D341Med (cell line): Measurements from ENCODE around the gene CA11.
"Not testable (repeated sequence)": the region's sequence is repeated elsewhere in the genome, so short reads cannot be mapped to it uniquely, and the experiment has no call there.

Experiments used
- DNase-seq: peaks from one replicate; pipeline ENCODE4 v3.0.0; 2012; ENCODE audit warnings: low spot score

Gene CA11

DNA sequence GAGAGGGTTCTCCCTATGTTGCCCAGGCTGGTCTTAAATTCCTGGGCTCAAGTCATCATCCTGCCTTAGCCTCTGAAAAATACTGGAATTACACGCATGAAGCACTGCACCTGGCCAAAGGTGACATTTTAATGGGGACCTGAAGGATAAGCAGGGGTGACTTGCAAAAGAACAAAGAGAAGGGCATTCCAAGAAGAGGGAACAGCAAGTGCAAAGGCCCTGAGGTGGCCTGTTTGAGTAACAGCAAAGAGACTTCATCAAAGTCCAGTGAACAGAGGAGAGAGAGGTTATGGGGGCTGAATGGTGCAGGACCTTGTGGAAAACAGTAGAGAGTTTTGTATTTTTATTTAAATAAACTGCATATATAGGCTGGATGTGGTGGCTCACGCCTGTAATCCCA, 4.1 kb downstream of the CA11 start:
- no peak for DNase-seq

DNA sequence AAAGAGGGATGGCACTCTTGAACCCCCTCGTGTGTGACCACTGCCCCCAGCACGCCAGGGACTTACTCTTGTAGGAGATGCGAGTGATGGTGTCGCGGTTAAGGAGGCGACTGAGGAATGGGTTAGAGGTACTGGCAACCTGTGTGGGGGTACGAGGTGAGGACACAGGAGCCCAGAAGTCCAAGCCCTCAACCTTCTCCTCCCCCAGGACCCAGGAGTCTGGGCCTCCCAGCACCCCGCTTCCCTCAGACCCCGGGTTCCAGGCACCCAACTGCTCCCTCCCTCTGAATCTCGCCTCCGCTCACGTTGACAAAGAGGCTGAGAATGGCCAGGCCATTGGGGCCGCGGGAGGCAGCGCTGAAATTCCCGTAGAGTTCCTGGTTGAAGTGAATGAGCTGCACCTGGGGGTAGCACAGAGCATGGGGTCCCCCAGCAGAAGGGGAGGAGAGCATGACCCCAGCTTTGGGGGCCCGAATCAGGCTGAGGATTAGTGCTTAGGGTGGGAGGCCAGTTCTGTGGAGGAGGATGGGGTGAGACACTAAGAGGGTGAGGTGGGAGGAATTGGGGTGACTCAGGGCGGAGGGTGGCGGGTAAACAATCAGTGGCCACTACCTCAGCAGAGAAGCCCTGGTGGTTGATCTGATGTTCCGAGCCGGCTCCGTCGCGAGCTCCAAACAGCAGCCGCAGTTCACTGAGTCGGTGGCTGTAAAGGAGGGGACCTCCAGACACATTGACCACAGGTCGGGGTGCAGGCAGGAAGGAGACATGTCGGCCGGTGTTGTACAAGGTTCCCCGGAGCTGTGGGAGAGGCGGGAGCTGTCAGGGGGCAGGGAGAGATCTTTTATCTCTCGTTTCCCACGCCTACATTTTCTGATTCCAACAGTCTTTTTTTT, 6.3 kb downstream of the CA11 start:
- no peak for DNase-seq

DNA sequence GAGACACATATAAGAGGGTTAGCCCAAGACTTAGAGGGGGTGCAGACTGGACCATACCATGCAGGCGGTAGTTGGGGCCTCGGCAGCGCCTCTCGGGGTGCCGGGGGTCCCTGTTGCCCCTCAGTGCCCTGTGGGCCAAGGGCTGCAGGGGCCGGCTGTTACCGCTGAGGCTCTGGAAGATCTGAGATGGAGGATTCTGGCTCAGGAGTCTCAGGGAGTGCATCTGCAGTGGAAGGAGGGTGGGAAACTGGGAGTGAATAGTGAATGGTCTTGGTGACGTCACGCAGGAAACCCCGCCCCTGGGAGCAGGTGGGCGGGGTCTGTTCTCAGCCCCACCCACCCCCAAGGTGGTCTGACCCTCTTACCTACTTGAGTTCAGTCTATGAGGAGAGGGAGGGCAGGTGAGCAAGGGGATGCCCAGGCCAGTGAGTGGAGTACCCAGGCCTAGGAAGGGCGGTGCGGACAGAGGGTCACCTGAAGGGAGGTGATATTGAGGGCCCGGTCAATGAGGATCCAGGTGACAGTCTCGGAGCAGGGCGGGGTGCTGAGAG, 7.1 kb downstream of the CA11 start:
- no peak for DNase-seq

DNA sequence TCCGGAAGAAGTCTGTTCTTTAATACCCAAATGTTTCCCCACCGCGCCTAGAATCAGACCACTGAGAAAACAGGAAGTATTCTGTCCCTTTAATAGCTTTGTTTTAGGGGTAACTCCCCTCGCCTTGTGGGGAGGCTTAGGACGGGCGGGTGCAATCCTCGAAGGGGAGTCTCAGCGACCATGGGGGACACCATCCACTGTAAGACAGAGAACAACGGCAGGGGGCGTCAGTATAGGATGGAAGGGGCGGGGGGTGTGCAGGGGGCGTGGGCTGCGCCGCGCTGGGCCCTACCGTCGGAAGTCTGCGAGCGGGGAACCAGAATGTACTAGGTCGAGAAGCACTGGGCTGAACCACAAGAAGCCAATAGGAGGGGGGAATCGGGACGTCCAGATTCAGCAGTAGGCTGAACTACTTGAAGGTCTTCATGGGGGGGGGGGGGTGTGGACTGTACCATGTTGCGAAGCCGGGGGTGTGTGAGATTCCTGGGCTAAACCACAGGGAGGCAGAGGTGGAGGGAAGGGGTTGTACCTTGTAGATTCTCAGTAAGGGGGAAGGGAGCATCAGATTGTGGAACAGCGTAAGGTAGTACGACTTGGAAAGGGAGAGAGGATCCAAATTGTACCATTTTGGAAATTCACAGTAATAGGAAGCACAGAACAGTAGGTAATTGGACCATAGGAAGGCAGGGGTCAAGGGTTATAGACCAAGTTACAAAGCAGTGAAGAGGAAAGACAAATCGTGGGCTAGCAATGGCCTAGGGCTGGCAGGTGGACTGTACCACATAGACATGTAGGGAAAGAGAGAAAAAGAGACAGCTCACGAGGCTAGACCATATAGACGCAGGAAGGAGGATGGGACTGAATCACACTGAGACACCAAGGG, 7.8 kb downstream of the CA11 start:
- DNase-seq: peak; percentile 83

DNA sequence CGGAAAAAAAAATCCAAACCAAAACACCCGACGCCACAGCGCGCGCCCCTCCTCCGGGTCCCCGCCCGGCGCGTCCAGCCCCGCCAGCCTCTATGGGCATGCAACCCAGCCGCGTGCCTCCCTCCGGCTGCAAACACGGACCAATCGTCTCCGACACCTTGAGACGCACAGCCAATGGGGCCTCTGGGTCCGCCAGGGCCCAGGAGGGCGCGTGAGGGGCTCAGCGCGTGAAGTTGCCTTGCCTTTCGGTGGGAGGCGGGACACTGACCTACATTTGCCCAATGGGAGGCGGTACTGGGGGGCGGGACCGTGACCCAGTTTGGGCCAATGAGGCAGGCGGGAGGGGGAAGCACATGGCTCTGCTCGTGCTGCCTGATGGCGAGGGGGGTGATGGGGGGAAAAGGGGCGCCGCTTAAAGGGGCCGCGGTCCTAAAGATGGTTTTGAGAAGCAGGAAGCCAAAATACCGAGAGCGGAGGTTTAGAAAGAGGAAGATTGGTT, 8.5 kb downstream of the CA11 start:
- DNase-seq: peak; percentile 91

DNA sequence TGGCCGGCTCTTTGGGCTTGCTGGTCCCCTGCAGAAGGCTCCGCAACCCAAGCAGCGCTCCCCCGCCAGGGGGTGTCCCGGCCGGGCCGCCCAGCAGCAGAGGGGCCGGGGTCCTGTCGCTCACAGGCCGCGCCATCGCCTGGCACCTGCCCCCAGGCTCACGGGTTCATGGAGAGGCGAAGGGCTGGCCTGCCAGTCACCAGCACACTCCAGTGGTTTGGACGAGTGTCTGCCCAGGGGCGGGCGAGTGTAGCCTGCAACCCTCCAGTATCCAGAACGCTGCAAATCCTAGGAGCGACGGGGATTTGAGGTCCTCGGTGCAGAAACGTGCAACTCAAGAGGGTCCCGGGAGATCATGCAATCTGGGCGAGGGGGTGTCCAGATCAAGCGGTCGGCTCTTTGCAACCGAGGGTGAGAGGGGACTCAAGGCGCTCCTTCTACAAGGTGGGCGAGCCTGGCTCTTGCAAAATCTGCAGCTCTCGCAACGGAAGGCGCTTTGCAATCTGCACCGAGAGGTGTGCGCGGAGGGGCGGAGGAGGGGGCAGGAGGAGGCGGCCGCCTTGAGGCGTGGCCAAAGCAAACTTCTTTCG, 9.0 kb downstream of the CA11 start, which contains the start of gene DBP:
TSS of gene DBP (minus strand) at position 521 of the 590 bp plus-strand sequence. CDS start at position 136, 385 bp downstream.
- DNase-seq: peak; percentile 42

DNA sequence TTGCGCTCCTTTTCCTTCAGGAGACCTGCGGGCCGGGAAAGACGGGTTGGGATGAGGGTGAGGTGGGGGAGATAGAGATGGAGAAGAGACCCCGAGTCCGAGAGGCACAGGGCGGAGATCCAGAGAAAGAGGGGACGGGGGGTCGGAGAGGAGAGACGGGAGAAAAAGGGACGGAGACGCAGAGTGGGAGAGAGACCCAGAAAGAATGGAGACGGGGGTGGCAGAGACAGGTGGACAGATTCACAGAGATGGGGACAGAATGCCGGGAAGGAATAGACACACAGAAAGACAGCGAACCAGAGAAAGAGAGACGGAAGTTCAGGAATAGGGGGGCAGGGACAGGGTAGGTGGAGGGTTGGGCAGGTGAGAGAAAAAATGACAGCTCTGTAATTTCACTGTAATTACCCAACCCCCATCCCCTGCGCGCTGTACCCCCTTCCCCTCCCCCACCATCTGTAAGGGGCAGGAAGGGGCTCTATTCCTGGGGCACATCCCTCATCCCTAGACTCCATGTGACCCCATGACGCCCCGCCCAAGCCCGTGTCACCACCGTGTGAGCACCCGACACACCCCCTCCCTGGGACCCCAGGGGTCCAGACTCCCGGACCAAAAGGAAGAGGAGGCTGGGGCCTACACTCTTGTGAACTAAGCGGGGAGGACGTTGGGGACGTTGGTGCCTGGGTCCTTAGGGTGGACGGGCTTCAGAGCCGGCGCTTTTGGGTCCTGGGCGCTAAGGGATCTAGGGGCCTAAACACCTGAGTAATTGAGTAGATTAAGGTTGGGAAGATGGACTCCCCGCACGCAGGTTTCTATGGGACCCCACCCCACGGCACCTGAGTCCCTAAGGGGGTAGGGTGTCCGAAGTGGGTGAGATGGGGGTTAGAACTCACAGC, 9.8 kb downstream of the CA11 start:
- DNase-seq: peak; percentile 48

DNA sequence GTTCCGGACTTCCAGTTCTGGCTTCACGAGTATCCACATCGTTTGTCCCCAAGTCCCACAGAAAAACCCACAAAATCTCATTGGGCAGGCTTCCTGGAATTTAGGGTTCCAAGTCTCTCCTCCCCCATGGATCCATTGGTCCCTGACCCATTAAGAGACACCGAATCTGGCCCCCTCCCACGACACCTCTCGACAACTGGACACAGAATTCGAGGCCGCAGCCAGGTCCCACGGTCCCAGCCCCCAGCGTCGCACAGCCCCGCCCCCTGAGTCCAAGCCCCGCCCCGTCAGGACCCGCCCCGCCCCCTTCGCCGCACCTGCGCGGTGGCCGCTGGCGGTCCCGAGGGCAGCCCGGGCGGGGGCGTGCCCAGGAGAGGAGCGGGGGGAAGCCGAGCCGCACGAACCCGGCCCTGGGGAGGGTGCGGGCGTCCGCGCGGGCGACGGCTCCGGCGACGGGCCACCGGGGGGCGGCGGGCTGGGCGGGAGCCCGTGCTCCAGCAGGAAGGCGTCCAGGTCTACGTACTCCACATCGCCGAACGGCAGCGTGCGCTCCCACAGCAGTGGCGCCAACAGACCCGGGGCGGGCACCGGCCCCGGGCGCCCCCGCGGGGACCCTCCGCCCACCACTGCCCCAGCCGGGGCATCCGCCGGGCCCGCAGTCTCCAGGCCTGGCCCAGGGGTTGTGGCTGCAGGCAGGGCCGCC, 10.6 kb downstream of the CA11 start:
- peak; percentile 88 for DNase-seq

DNA sequence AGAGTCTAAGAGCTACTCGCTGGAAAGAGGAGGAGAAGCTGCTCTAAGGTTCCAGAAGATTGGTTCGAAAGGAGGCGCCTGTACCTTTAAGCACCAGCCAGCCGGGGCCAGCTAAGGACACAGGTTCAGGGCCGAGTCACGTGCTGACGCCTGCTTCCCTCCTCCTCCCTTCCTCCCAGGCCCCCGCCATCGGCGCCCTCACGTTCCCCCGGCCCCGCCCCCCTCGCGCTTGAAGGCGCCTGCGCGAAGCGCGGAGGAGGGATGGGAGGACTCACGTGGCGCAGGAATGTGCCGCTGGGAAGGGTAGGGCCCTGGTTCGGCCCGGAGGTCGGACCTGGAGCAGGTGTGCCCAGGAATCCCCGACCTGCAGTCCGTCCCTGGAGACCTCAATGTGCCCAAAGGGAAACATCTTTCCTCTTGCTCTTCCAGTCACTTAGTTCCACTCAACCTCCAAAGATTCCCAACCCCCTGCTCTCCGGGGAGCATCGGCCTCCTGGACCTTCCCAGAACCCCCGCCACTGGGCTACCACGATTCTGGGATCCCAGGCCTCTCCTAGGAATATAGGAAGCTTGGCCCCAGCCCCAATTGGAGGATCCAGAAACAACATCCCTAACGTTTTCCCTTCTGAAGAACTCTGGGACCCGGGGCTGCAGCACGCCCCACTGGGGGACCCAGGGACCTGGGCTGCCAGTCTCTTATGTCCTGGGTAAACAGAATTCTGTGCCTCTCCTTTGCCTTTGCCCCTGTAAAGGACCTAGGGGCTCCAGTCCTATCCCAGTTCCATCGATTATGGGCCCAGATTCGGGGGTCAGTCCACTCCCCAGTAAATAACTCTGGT, 11.3 kb downstream of the CA11 start:
- peak; percentile 89 for DNase-seq

DNA sequence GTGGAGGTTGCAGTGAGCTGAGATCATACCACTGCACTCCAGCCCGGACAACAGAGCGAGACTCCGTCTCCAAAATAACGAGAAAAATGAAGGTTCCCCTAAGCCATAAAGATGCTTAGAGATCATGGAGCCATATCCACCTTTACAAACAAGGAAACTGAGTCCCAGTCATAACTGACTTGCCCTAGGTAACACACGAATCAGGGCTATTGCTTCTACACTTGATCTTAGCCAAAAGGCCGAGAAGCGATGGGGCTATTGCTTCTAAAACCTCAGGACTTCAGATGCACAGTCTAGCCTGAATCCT, 12.0 kb downstream of the CA11 start:
- DNase-seq: no peak

DNA sequence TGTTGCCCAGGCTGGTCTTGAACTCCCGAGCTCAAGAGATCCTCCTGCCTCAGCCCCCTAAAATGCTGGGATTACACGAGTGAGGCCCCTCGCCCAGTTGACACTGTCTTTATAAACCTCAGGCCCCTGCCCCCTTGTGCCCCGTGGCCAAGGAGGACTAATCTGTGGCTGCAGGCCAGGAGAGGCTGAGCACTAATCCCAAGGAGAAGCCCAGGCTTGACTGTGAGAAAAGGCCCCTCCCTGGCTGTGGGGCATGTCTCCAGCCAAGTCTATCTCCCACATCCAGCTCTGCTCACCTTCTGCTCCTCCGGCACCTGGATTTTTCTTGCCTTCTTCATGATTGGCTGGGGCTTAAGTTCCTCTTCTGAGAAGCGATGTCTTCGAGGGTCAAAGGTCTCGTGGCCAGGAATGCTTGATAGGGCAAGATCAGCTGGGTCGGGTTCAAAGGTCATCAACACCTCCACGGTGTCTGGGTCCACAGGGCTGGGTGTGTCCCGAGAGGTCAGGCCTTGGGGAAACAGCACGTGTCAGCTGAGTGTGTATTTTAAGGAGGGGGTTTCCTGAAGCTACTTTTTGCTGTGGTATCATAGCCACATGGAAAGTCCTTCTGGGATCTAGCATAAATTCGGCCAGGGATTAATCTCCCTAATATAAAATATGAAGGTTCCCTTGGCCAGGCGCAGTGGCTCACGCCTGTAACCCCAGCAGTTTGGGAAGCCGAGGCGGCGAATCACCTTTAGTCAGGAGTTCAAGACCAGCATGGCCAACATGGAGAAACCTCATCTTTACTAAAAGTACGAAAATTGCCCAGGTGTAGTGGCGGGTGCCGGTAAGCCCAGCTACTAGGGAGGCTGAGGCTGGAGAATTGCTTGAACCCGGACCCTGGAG, 12.6 kb downstream of the CA11 start:
- DNase-seq: peak; percentile 55

DNA sequence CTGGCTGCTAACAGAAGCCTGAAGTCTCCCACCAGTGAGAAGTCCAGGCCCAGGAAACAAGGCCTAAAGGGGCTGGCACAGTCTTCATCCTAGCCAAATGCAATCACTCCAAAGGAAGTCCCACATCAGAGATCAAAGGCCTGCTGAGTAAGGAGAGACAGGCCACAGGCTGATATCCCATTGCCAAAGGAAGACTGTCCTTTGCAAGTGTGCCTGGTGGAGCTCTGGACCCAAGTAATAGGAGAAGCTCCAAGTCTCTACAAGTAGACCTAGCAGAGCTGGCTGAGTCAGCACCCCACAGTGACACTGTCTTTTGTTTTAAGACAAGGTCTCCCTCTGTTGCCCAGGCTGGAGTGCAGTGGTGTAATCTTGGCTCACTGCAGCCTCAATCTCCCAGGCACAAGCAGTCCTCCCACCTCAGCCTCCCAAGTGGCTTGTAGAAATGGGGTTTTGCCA, 13.3 kb downstream of the CA11 start:
- no peak for DNase-seq

DNA sequence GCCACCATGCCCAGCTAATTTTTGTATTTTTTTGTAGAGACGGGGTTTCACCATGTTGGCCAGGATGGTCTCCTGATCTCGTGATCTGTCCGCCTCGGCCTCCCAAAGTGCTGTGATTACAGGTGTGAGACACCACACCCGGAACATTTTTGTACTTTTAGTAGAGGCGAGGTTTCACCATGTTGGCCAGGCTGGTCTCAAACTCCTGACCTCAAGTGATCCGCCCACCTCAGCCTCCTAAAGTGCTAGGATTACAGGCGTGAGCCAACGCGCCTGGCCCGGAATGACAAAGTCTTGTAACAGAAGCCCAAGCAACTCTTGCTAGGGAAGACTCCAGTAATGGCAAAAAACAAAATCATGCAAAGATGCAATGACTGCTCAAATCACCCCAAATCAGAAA, 13.7 kb downstream of the CA11 start:
- not testable (repeated sequence) for DNase-seq

DNA sequence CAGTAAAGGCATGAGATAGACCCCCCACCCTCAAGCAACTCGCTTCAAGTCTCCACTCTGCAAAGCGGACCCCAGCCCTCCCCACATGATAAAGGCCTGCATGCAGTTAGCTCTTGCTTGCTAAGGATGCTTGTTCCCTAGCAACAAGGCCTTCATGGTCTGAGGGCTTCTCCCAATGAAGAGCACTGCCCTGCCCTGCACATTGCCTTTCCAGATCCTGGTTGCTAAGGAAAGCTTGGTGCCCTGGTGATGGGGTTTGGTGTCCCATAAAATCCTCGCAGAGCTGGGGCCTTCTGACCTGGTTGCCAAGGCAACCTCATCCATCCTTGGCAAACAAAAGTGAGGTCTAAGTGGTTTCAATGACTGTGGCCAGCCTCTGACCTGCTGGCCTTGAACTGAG, 14.8 kb downstream of the CA11 start:
- no peak for DNase-seq

DNA sequence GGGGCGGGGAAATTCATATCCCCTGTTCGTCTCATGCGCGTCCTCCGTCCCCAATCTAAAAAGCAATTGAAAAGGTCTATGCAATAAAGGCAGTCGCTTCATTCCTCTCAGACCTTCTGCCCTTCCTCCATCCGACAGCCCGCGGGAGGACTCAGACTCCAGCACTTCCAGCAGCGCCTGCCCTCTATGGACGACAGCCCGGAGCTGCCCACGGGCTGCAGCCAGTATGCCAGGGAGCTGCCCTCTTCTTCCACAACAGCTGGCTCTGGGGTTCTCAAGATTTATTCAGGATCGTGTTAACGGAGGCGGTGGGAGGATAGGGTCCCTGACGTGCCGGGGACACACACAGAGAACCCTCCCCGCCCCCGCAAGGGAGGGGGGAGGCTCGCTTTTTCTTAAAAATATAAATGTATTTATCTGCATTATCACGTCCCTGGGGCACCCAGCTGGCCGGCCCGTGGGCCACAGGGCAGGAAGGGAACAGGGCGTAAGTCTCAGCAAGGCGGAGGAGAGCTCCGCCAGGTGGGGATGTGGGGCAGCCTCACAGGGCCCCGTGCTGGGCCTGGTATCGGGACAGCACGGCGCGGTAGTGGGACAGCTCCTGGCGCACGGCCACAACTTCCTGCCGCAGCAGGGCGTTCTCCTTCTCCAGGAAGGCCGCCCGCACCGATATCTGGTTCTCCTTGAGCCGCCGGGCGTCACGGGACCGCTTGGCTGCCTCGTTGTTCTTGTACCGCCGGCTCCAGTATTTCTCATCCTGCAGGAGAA, 15.5 kb downstream of the CA11 start:
- DNase-seq: no peak

DNA sequence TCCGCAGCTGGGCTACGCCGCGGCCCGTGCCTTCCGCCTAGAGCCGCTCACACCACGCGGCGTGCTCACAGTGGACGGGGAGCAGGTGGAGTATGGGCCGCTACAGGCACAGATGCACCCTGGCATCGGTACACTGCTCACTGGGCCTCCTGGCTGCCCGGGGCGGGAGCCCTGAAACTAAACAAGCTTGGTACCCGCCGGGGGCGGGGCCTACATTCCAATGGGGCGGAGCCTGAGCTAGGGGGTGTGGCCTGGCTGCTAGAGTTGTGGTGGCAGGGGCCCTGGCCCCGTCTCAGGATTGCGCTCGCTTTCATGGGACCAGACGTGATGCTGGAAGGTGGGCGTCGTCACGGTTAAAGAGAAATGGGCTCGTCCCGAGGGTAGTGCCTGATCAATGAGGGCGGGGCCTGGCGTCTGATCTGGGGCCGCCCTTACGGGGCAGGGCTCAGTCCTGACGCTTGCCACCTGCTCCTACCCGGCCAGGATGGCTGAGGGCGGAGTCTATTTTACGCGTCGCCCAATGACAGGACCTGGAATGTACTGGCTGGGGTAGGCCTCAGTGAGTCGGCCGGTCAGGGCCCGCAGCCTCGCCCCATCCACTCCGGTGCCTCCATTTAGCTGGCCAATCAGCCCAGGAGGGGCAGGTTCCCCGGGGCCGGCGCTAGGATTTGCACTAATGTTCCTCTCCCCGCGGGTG, 16.2 kb downstream of the CA11 start:
- DNase-seq: peak; percentile 50

DNA sequence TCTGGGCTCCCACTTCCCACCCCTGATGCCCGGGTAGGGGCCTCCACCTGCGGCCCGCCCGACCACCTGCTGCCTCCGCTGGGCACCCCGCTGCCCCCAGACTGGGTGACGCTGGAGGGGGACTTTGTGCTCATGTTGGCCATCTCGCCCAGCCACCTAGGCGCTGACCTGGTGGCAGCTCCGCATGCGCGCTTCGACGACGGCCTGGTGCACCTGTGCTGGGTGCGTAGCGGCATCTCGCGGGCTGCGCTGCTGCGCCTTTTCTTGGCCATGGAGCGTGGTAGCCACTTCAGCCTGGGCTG, 16.7 kb downstream of the CA11 start:
- peak; percentile 20 for DNase-seq
